Activated CD4-positive, alpha-beta memory T cell treated with anti-CD3 and anti-CD28 coated beads, Interleukin-2, amount 10 ng/mL, durations not matched to agents 7 days and 5 days (primary cell): ENCODE data around the gene IGFL2. TPM values are rescaled to one million over a fixed set of nuclear protein-coding genes. Genes with fewer than 3 reads are reported as not detected.

ENCODE experiments used
- CTCF ChIA-PET: fragments of 350-600 bp; sonication (Branson Sonifier 250); formaldehyde crosslinking; loops from one replicate; lab custom pipeline; 2021; ENCODE audit warnings: antibody characterized with exemption, inconsistent platforms; lab: Charles Lee
- POLR2A ChIA-PET: fragments of 350-600 bp; sonication (Branson Sonifier 250); formaldehyde crosslinking; loops from one replicate; lab custom pipeline; 2021; ENCODE audit warnings: antibody characterized with exemption; lab: Charles Lee
- DNase-seq: peaks from one replicate; pipeline ENCODE4 v3.0.0-alpha.2; 2020
- H3K27ac Mint-ChIP-seq: one replicate; pipeline ENCODE4 v1.8.0; 2021; ENCODE audit warnings: mild to moderate bottlenecking, mixed read lengths
- H3K27me3 Mint-ChIP-seq: one replicate; pipeline ENCODE4 v1.8.0; 2021; ENCODE audit warnings: mixed read lengths
- H3K36me3 Mint-ChIP-seq: one replicate; pipeline ENCODE4 v1.8.0; 2021; ENCODE audit warnings: low read depth, mixed read lengths
- H3K4me1 Mint-ChIP-seq: one replicate; pipeline ENCODE4 v1.8.0; 2021; ENCODE audit warnings: mixed read lengths
- H3K4me3 Mint-ChIP-seq: one replicate; pipeline ENCODE4 v1.8.0; 2021; ENCODE audit warnings: mild to moderate bottlenecking, mixed read lengths
- H3K9me3 Mint-ChIP-seq: one replicate; pipeline ENCODE4 v1.8.0; 2021; ENCODE audit warnings: mixed read lengths
- total RNA-seq, 2 experiments: library from RNA; stranded (reverse); gene quantifications; one replicate each; pipeline ENCODE4 v1.2.3, GENCODE V29; 2021

Gene IGFL2
- total RNA-seq, 2 experiments from 2014 or later, result not detected

DNA sequence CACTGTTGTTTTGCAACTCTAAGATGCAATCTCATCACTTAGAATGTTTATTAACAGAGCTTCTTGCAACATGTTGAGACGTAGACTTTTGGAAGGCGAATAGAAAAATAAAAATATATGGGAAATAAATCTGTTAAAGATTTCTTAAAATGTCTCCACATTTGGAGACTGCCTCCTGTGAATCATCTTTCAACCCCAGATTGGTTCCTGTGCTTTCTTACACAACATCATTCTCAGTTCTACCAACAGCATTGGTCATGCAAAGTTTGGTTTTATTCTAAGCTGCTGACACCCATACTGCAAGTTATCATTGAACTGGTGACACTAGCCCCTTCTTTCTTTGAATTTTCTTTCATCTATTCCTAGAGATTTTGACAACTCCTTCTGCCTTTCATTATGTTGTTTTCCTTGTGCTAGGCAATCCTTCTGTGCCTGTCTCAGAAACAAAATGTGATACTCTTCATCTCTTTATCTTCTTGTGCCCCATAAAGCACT is 21.9 kb upstream of the IGFL2 start:
- DNase-seq, result no peak
- Mint-ChIP-seq H3K4me3 (no peak overlapping the region), H3K4me1 (no peaks in the 10 kb centered on the region), H3K27me3 (peaks cover 67% of the 10 kb centered on the region), H3K27ac (no peak overlapping the region), H3K9me3 (no peaks in the 10 kb centered on the region), H3K36me3 (no peaks in the 10 kb centered on the region)
- CTCF ChIA-PET, result interaction anchor here (0.6 kb wide), 1 partner anchor 725 kb away, joined by 4 read pairs; no protein-coding TSS in a partner anchor
- POLR2A ChIA-PET, result no interaction called here

DNA sequence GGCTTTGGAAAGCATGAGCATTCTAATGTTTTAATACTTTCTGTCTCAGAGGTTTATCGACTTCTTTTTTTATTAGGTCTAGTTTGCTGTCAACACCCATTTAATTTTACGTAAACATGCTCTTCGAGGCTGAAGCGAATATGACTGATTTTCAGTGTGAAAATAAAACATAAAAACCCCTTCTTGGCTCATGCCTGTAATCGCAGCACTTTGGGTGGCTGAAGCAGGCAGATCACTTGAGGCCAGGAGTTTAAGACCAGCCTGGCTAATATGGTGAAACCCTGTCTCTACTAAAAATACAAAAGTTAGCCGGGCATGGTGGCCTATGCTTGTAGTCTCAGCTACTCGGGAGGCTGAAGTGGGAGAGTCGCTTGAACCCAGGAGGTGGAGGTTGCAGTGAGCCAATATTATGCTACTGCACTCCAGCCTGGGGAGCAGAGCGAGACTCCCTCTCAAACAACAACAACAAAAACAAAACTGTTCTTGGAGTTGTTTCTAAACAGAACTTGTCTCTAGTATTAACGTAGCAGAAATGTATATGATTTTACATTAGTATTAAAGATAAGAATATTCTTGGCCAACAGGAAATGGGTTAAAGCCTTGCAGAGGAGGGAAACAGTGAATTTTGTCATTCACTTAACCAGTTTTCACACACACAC is 16.4 kb upstream of the IGFL2 start:
- CTCF ChIA-PET, result interaction anchor here (0.9 kb wide), 1 partner anchor 103 kb away, joined by 3 read pairs; no protein-coding TSS in a partner anchor
- no peak for DNase-seq

GRCh38 chr19:46132508-46133100 is 15.4 kb upstream of the IGFL2 start:
- Mint-ChIP-seq H3K4me3 (no peak overlapping the region), H3K9me3 (no peaks in the 10 kb centered on the region), H3K36me3 (no peaks in the 10 kb centered on the region), H3K4me1 (peaks cover 6% of the 10 kb centered on the region), H3K27me3 (peaks cover 43% of the 10 kb centered on the region), H3K27ac (no peak overlapping the region)
- CTCF ChIA-PET, result no interaction called here
- POLR2A ChIA-PET, result no interaction called here
- no peak for DNase-seq

More for the DNA sequence above, 16.4 kb upstream of the IGFL2 start:
- peaks cover 6% of the 10 kb centered on the region for H3K4me1 Mint-ChIP-seq
- no peak overlapping the region for H3K4me3 Mint-ChIP-seq
- POLR2A ChIA-PET, result no interaction called here
- peaks cover 49% of the 10 kb centered on the region for H3K27me3 Mint-ChIP-seq
- H3K9me3 Mint-ChIP-seq, result no peaks in the 10 kb centered on the region
- no peaks in the 10 kb centered on the region for H3K36me3 Mint-ChIP-seq
- H3K27ac Mint-ChIP-seq, result no peak overlapping the region

GRCh38 chr19:46133101-46133627 is 14.9 kb upstream of the IGFL2 start:
- peaks cover 42% of the 10 kb centered on the region for H3K27me3 Mint-ChIP-seq
- CTCF ChIA-PET, result no interaction called here
- H3K9me3 Mint-ChIP-seq, result no peaks in the 10 kb centered on the region
- H3K4me1 Mint-ChIP-seq, result peaks cover 6% of the 10 kb centered on the region
- POLR2A ChIA-PET, result no interaction called here
- H3K4me3 Mint-ChIP-seq, result no peak overlapping the region
- no peak overlapping the region for H3K27ac Mint-ChIP-seq
- no peaks in the 10 kb centered on the region for H3K36me3 Mint-ChIP-seq
- DNase-seq, result no peak

GRCh38 chr19:46133777-46134241 is 14.2 kb upstream of the IGFL2 start:
- Mint-ChIP-seq H3K27me3 (peaks cover 38% of the 10 kb centered on the region), H3K4me3 (no peak overlapping the region), H3K27ac (no peak overlapping the region), H3K4me1 (peaks cover 6% of the 10 kb centered on the region), H3K36me3 (no peaks in the 10 kb centered on the region), H3K9me3 (no peaks in the 10 kb centered on the region)
- ChIA-PET CTCF (no interaction called here), POLR2A (no interaction called here)
- DNase-seq, result no peak

DNA sequence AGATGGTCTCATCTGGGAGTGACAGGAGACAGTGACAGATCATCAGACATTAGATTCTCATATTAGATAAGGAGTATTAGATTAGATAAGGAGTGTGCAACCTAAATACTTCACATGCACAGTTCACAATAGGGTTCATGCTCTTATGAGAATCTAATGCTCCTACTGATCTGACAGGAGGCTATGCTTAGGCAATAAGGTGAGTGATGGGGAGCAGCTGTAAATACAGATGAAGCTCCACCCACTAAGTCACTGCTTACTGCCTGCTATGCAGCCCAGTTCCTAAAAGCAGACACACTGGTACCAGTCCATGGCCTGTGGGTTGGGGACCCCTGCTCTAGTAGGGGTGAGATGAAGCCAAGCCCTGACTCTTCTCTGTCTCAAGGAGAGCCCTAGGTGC is 13.5 kb upstream of the IGFL2 start:
- no peaks in the 10 kb centered on the region for H3K36me3 Mint-ChIP-seq
- peaks cover 6% of the 10 kb centered on the region for H3K4me1 Mint-ChIP-seq
- H3K9me3 Mint-ChIP-seq, result no peaks in the 10 kb centered on the region
- DNase-seq, result no peak
- CTCF ChIA-PET, result no interaction called here
- no peak overlapping the region for H3K4me3 Mint-ChIP-seq
- H3K27me3 Mint-ChIP-seq, result peaks cover 36% of the 10 kb centered on the region
- POLR2A ChIA-PET, result no interaction called here
- H3K27ac Mint-ChIP-seq, result no peak overlapping the region

DNA sequence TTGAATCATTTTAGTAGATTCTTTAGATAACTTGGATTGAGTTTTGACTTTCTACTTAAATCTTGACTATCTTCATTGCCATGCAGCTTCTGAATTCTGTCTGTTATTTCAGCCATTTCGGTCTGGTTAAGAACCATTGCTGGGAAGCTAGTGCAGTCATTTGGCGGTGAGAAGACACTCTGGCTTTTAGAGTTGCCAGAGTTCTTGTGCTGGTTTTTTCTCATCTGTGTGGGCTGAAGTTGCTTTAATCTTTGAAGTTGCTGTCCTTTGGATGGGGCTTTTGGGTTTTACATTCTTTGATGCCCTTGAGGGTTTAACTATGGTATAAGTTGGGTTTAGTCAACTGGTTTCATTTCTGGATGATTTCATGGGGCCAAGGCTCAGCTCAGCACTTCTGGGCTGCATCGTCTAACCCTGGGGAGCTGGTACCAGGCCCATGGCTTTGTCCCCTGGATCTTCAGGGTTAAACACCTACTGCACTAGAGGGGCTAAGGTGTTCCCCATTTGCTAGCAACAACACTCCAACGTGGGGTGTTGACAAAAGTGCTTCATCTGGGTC is 10.0 kb upstream of the IGFL2 start:
- H3K27me3 Mint-ChIP-seq, result peaks cover 33% of the 10 kb centered on the region
- CTCF ChIA-PET, result no interaction called here

GRCh38 chr19:46141421-46141820 is 6.6 kb upstream of the IGFL2 start:
- H3K4me3 Mint-ChIP-seq, result no peak overlapping the region
- POLR2A ChIA-PET, result no interaction called here
- DNase-seq, result no peak
- no peaks in the 10 kb centered on the region for H3K36me3 Mint-ChIP-seq
- H3K4me1 Mint-ChIP-seq, result no peaks in the 10 kb centered on the region
- CTCF ChIA-PET, result no interaction called here
- H3K9me3 Mint-ChIP-seq, result no peaks in the 10 kb centered on the region
- peaks cover 39% of the 10 kb centered on the region for H3K27me3 Mint-ChIP-seq
- H3K27ac Mint-ChIP-seq, result no peak overlapping the region

More for the DNA sequence above, 10.0 kb upstream of the IGFL2 start:
- Mint-ChIP-seq H3K4me1 (peaks cover 6% of the 10 kb centered on the region), H3K27ac (no peak overlapping the region), H3K4me3 (no peak overlapping the region), H3K9me3 (no peaks in the 10 kb centered on the region), H3K36me3 (no peaks in the 10 kb centered on the region)
- POLR2A ChIA-PET, result no interaction called here
- no peak for DNase-seq

DNA sequence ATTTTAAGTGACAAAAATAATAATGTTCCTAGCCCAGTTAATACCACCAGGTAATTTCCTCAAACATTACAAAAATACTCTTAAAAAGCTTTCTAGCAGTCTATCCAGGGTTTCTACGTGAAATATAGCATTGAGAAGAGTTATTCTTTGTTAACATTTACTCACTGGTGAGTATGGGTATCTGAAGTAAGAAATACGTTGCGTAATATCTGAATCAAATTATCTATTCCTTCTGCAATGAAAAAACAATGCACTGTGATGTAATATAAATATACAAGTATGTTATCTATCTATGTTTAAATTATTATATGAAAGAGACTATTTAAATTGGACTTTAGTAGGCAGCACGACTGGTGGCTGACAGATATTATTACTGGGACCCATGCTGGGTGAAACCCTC is 5.7 kb upstream of the IGFL2 start:
- no peak for DNase-seq
- no peaks in the 10 kb centered on the region for H3K4me1 Mint-ChIP-seq
- no peaks in the 10 kb centered on the region for H3K9me3 Mint-ChIP-seq
- no peak overlapping the region for H3K4me3 Mint-ChIP-seq
- H3K27me3 Mint-ChIP-seq, result peaks cover 39% of the 10 kb centered on the region
- POLR2A ChIA-PET, result no interaction called here
- CTCF ChIA-PET, result interaction anchor here (0.5 kb wide), 1 partner anchor 937 kb away, joined by 3 read pairs; no protein-coding TSS in a partner anchor
- H3K27ac Mint-ChIP-seq, result no peak overlapping the region
- H3K36me3 Mint-ChIP-seq, result no peaks in the 10 kb centered on the region

DNA sequence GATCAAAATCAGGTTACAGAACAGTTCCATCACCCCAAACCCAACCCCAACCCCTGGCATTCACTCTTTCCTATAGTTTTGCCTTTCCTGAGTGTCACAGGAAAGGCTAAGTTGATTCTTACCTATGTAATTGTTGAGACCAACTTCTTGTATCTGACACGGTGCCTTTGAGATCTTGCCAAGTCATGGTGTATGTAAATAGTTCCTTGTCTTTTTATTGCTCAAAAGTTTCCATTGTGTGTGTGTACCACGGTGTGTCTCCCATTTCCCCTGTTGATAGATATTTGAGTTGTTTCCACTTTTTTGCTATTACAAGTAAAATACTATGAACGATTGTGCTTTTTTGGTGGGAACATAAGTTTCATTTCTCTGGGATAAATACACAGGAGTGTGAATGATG is 3.3 kb upstream of the IGFL2 start:
- no peak for DNase-seq
- H3K36me3 Mint-ChIP-seq, result no peaks in the 10 kb centered on the region
- POLR2A ChIA-PET, result no interaction called here
- CTCF ChIA-PET, result no interaction called here
- H3K9me3 Mint-ChIP-seq, result no peaks in the 10 kb centered on the region
- H3K27me3 Mint-ChIP-seq, result peaks cover 48% of the 10 kb centered on the region
- H3K4me3 Mint-ChIP-seq, result no peak overlapping the region
- H3K27ac Mint-ChIP-seq, result no peak overlapping the region
- H3K4me1 Mint-ChIP-seq, result no peaks in the 10 kb centered on the region

- no peak for DNase-seq
- ChIA-PET POLR2A (interaction anchor here (0.6 kb wide), 1 partner anchor 30 kb away, joined by 3 read pairs; no protein-coding TSS in a partner anchor), CTCF (no interaction called here)
- no peaks in the 10 kb centered on the region for H3K36me3 Mint-ChIP-seq
- no peaks in the 10 kb centered on the region for H3K4me1 Mint-ChIP-seq
- H3K4me3 Mint-ChIP-seq, result no peak overlapping the region
- H3K9me3 Mint-ChIP-seq, result no peaks in the 10 kb centered on the region
- H3K27me3 Mint-ChIP-seq, result peaks cover 51% of the 10 kb centered on the region
- H3K27ac Mint-ChIP-seq, result no peak overlapping the region
These were observed 785 bp upstream of the IGFL2 start for GRCh38 chr19:46147166-46147740.

GRCh38 chr19:46150606-46151005 is 2.6 kb downstream of the IGFL2 start:
- Mint-ChIP-seq H3K36me3 (no peaks in the 10 kb centered on the region), H3K4me3 (no peak overlapping the region), H3K27me3 (peaks cover 55% of the 10 kb centered on the region), H3K27ac (no peak overlapping the region), H3K9me3 (no peaks in the 10 kb centered on the region), H3K4me1 (no peaks in the 10 kb centered on the region)
- DNase-seq, result no peak
- ChIA-PET POLR2A (no interaction called here), CTCF (no interaction called here)

GRCh38 chr19:46155237-46155636 is 7.2 kb downstream of the IGFL2 start:
- no peak overlapping the region for H3K4me3 Mint-ChIP-seq
- no peaks in the 10 kb centered on the region for H3K9me3 Mint-ChIP-seq
- H3K4me1 Mint-ChIP-seq, result no peaks in the 10 kb centered on the region
- no peaks in the 10 kb centered on the region for H3K36me3 Mint-ChIP-seq
- CTCF ChIA-PET, result no interaction called here
- no peak overlapping the region for H3K27ac Mint-ChIP-seq
- DNase-seq, result no peak
- H3K27me3 Mint-ChIP-seq, result peaks cover 46% of the 10 kb centered on the region
- POLR2A ChIA-PET, result no interaction called here
